IMR-90 (cell line): Measurements from ENCODE around the gene SYPL2.

Experiments used
- MAZ ChIP-seq: IDR thresholded peaks from 2 replicates; pipeline ENCODE4 v1.6.1; 2012; ENCODE audit warnings: low read depth, mild to moderate bottlenecking, low read length, improper control_type of control experiment, moderate library complexity, borderline replicate concordance
- MXI1 ChIP-seq: IDR thresholded peaks from 2 replicates; pipeline ENCODE4 v1.6.1; 2012; ENCODE audit warnings: low read depth, mild to moderate bottlenecking, low read length, moderate library complexity, borderline replicate concordance
- NFE2L2 ChIP-seq: fragments of 150-350 bp; IDR thresholded peaks from 2 replicates; pipeline ENCODE4 v1.6.1; 2016; ENCODE audit warnings: low read depth, mild to moderate bottlenecking, low read length
- POLR2A ChIP-seq: IDR thresholded peaks from 2 replicates; pipeline ENCODE4 v1.6.1; 2012; ENCODE audit warnings: mild to moderate bottlenecking, low read depth, low read length
- RAD21 ChIP-seq: IDR thresholded peaks from 2 replicates; pipeline ENCODE4 v1.6.1; 2012; ENCODE audit warnings: low read length, improper control_type of control experiment
- RFX5 ChIP-seq: IDR thresholded peaks from 2 replicates; pipeline ENCODE4 v1.8.0; 2012; ENCODE audit warnings: low read depth, mild to moderate bottlenecking, low read length, moderate library complexity
- SMC3 ChIP-seq: fragments of 150-350 bp; IDR thresholded peaks from 2 replicates; pipeline ENCODE4 v1.6.1; 2016; ENCODE audit warnings: low read depth, mild to moderate bottlenecking, antibody characterized with exemption, low read length, moderate library complexity
- TF ChIP-seq, protein P1 (sequence below): fragments of 150-350 bp; IDR thresholded peaks from 2 replicates; pipeline ENCODE4 v1.6.1; 2017; ENCODE audit warnings: mild to moderate bottlenecking, antibody characterized with exemption, low read length, low read depth
- TF ChIP-seq, protein P2 (sequence below): conservative IDR thresholded peaks from 2 replicates; pipeline ENCODE4 v1.5.1; 2012; ENCODE audit warnings: mild to moderate bottlenecking, low read depth, low read length, improper control_type of control experiment
- TF ChIP-seq, protein P3 (sequence below): fragments of 150-350 bp; IDR thresholded peaks from 2 replicates; pipeline ENCODE4 v1.6.1; 2016; ENCODE audit warnings: low read depth, mild to moderate bottlenecking, low read length, moderate library complexity, borderline replicate concordance

DNA sequence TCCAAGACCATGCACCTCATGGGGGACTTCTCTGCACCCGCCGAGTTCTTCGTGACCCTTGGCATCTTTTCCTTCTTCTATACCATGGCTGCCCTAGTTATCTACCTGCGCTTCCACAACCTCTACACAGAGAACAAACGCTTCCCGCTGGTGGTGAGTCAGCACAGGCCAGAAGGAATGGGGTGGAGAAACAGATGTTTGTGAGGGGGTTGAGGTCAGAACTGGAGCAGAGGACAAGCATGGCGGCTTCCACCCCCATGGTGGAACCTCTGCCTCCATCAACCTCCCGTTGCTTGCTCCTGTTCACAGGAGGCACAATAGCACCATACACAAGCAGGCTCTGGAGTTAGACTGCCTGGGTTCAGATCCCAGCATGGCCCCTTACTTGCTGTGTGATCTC, 10.5 kb downstream of the SYPL2 start:
- TF ChIP-seq, protein P1, sequence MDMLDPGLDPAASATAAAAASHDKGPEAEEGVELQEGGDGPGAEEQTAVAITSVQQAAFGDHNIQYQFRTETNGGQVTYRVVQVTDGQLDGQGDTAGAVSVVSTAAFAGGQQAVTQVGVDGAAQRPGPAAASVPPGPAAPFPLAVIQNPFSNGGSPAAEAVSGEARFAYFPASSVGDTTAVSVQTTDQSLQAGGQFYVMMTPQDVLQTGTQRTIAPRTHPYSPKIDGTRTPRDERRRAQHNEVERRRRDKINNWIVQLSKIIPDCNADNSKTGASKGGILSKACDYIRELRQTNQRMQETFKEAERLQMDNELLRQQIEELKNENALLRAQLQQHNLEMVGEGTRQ = no peak
- TF ChIP-seq SMC3 = no peak
- TF ChIP-seq, protein P2, sequence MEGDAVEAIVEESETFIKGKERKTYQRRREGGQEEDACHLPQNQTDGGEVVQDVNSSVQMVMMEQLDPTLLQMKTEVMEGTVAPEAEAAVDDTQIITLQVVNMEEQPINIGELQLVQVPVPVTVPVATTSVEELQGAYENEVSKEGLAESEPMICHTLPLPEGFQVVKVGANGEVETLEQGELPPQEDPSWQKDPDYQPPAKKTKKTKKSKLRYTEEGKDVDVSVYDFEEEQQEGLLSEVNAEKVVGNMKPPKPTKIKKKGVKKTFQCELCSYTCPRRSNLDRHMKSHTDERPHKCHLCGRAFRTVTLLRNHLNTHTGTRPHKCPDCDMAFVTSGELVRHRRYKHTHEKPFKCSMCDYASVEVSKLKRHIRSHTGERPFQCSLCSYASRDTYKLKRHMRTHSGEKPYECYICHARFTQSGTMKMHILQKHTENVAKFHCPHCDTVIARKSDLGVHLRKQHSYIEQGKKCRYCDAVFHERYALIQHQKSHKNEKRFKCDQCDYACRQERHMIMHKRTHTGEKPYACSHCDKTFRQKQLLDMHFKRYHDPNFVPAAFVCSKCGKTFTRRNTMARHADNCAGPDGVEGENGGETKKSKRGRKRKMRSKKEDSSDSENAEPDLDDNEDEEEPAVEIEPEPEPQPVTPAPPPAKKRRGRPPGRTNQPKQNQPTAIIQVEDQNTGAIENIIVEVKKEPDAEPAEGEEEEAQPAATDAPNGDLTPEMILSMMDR = no peak
- no peak for TF ChIP-seq POLR2A
- TF ChIP-seq, protein P3, sequence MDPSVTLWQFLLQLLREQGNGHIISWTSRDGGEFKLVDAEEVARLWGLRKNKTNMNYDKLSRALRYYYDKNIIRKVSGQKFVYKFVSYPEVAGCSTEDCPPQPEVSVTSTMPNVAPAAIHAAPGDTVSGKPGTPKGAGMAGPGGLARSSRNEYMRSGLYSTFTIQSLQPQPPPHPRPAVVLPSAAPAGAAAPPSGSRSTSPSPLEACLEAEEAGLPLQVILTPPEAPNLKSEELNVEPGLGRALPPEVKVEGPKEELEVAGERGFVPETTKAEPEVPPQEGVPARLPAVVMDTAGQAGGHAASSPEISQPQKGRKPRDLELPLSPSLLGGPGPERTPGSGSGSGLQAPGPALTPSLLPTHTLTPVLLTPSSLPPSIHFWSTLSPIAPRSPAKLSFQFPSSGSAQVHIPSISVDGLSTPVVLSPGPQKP = no peak
- TF ChIP-seq RFX5 = no peak
- no peak for TF ChIP-seq RAD21
- no peak for TF ChIP-seq MAZ
- TF ChIP-seq MXI1 = no peak
- TF ChIP-seq NFE2L2 = no peak
